AG04450 (cell line): ENCODE measurements around the gene FOSL2. TPM values are rescaled to one million over a fixed set of nuclear protein-coding genes. Genes with fewer than 3 reads are reported as not detected.

Source experiments
- CTCF ChIA-PET: fragments of 300-600, 350-600 bp; formaldehyde crosslinking; extraction: SDS; loops from one replicate; lab custom pipeline; 2022; ENCODE audit warnings: antibody characterized with exemption, inconsistent platforms; lab: Charles Lee
- POLR2A ChIA-PET: fragments of 350-600 bp; formaldehyde crosslinking; extraction: SDS; loops from one replicate; lab custom pipeline; 2021; ENCODE audit warnings: antibody characterized with exemption, inconsistent platforms; lab: Yijun Ruan, JAX
- DNase-seq: peaks from one replicate; pipeline ENCODE4 v3.0.0-alpha.2; 2011; ENCODE audit warnings: low read depth, low spot score
- H3K27ac ChIP-seq: one replicate; pipeline ENCODE4 v1.5.1; 2012; ENCODE audit warnings: low read depth, low read length, control low read depth
- H3K27me3 ChIP-seq: one replicate; pipeline ENCODE4 v1.6.0; 2012; ENCODE audit warnings: low read length; ENCODE audit not compliant: control insufficient read depth, insufficient read depth
- H3K4me3 ChIP-seq: 2 replicates; pipeline ENCODE4 v1.5.1; 2011; ENCODE audit warnings: mild to moderate bottlenecking, low read depth, low read length, control low read depth
- H3K9me3 ChIP-seq: 2 replicates; pipeline ENCODE4 v1.5.1; 2012; ENCODE audit warnings: low read length; ENCODE audit not compliant: control insufficient read depth, insufficient read depth
- polyA plus RNA-seq: library from polyadenylated mRNA; depleted of rRNA; stranded (reverse); fragments of >200 nt; gene quantifications from 2 replicates; pipeline ENCODE4 v1.2.3, GENCODE V29; 2011
- TF ChIP-seq, protein P1 (sequence below): IDR thresholded peaks from 2 replicates; pipeline ENCODE4 v1.5.1; 2011; ENCODE audit warnings: low read depth, low read length, control low read depth, inconsistent platforms

The FOSL2 gene
- polyA plus RNA-seq, 1 experiment: 45.3 TPM

DNA sequence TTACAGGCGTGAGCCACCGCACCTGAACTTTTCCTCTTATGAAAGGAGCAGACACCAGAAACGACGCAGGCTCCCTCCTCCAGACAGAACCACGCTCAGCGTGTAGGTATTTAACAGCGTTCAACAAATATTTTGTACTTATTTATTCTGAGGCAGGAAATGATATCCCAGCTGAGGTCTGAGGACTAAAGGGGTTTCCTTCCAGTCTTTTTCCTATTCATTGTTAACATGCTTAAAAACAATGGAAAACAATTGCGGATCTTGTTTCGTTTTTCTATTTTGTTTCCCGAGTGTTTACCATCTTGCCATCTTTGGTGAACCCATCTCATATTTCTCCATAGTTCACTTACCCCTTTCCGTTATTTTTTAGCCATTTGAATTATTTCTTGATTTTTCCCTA is 43.7 kb upstream of the FOSL2 start:
- ChIA-PET POLR2A (interaction anchor here (0.7 kb wide), 1 partner anchor 56 kb away, joined by 3 read pairs; no protein-coding TSS in a partner anchor), CTCF (no interaction called here)
- Histone ChIP-seq H3K4me3 (no peak overlapping the region), H3K9me3 (no peaks in the 10 kb centered on the region; the same call in 1 of the 2 replicates), H3K27ac (no peak overlapping the region), H3K27me3 (no peaks in the 10 kb centered on the region)
- DNase-seq: no peak
- TF ChIP-seq, protein P1, sequence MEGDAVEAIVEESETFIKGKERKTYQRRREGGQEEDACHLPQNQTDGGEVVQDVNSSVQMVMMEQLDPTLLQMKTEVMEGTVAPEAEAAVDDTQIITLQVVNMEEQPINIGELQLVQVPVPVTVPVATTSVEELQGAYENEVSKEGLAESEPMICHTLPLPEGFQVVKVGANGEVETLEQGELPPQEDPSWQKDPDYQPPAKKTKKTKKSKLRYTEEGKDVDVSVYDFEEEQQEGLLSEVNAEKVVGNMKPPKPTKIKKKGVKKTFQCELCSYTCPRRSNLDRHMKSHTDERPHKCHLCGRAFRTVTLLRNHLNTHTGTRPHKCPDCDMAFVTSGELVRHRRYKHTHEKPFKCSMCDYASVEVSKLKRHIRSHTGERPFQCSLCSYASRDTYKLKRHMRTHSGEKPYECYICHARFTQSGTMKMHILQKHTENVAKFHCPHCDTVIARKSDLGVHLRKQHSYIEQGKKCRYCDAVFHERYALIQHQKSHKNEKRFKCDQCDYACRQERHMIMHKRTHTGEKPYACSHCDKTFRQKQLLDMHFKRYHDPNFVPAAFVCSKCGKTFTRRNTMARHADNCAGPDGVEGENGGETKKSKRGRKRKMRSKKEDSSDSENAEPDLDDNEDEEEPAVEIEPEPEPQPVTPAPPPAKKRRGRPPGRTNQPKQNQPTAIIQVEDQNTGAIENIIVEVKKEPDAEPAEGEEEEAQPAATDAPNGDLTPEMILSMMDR: no peak

GRCh38 chr2:28349546-28350165 is 43.0 kb upstream of the FOSL2 start:
- TF ChIP-seq, protein P1: no peak
- Histone ChIP-seq H3K27ac (no peak overlapping the region), H3K27me3 (no peaks in the 10 kb centered on the region), H3K9me3 (no peaks in the 10 kb centered on the region; the same call in 1 of the 2 replicates), H3K4me3 (no peak overlapping the region)
- ChIA-PET POLR2A (no interaction called here), CTCF (no interaction called here)
- no peak for DNase-seq

DNA sequence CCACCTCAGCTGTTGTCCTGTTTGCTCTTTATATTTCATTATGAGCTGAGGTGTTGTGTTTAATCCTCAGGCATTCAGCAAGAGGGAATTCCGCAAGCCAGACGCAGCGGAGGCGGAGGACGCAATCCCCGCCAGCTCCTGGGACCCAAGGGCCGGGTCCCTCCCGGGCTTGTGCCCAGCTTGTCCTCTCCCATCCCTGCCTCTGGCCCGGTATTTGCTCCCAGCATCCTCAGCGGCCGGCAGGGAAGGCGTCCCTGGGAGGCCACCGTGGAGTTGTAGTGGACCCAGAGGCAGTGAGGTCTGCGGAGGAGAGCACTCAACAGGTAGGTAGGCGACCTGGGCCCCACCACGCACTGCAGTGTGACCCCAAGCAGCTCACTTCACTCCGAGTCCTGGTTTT is 42.5 kb upstream of the FOSL2 start:
- Histone ChIP-seq H3K27me3 (no peaks in the 10 kb centered on the region), H3K4me3 (no peak overlapping the region), H3K27ac (no peak overlapping the region), H3K9me3 (no peaks in the 10 kb centered on the region; the same call in 1 of the 2 replicates)
- CTCF ChIA-PET: no interaction called here
- TF ChIP-seq, protein P1: no peak
- no peak for DNase-seq
- POLR2A ChIA-PET: no interaction called here

DNA sequence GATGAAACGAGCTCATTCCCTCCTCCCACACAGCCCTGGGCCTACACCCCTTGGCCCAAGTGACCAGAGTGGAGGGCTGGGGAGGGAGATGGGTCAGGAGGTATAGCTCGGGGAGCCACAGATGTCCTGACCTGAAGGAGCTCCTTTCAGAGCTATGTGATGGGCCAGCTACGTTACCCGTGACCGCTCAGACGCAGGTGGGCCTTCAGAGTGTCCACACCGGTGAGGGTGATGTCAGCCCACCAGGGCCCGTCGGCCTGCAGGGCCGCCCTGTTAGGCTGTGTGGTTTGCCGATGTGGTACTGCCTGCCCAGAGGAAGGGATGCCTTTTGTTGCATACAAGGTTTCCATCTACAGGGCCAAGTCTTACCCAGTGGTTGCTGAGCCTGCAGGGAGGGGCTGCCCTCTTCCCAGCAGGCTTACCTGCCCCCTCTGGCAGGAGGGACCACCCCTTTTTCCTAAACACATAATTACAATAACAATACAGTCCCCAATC is 41.8 kb upstream of the FOSL2 start:
- DNase-seq: no peak
- ChIA-PET CTCF (interaction anchor here (0.7 kb wide), 1 partner anchor 64 kb away, joined by 3 read pairs; no protein-coding TSS in a partner anchor), POLR2A (no interaction called here)
- TF ChIP-seq, protein P1: no peak
- no peaks in the 10 kb centered on the region for H3K27me3 ChIP-seq
- no peak overlapping the region for H3K4me3 ChIP-seq
- no peaks in the 10 kb centered on the region; the same call in 1 of the 2 replicates for H3K9me3 ChIP-seq
- no peak overlapping the region for H3K27ac ChIP-seq

GRCh38 chr2:28351621-28352020 is 41.0 kb upstream of the FOSL2 start:
- POLR2A ChIA-PET: no interaction called here
- no peak overlapping the region for H3K27ac ChIP-seq
- CTCF ChIA-PET: interaction anchor here (0.7 kb wide), 1 partner anchor 65 kb away, joined by 3 read pairs; no protein-coding TSS in a partner anchor

More at GRCh38 chr2:28351621-28352020, 41.0 kb upstream of the FOSL2 start:
- TF ChIP-seq, protein P1: no peak
- H3K4me3 ChIP-seq: no peak overlapping the region
- DNase-seq: no peak
- H3K27me3 ChIP-seq: no peaks in the 10 kb centered on the region
- no peaks in the 10 kb centered on the region; the same call in 1 of the 2 replicates for H3K9me3 ChIP-seq
